Inferior parietal cortex (tissue), 1 donor: ENCODE data around the gene COMMD8.

Experiments
- DNase-seq: peaks from one replicate; pipeline ENCODE4 v3.0.0-alpha.2; 2016; ENCODE audit errors: extremely low spot score

COMMD8 gene

DNA sequence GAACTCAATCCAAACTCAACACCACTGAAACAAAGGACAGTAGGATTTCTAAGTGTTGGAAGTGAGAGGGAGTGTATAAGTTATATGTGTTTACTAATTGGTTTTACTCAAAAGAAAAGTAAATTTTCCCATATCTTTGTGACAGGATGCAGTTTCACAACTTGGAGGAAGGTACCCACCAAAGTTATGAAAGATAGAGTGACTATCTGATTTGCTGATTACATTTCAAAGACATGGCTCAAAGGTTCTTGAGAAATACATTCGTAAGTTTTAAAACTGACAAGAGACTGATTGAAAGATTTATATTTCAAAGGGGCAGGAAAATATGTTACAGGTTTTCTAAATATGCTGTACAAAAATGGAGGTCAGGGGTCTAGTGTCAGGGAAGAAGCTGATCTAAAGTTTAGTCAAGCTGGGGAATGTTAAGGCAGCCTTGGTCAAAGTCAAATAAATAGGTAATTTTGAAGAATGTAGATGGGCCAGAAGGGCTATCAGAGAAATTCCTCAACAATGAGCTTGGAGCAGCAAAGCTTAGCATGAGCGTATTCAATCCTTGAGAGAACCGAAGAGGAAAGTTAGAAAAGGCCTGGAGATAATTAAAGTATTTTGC lies 9.7 kb upstream of the COMMD8 start:
- DNase-seq: no peak

DNA sequence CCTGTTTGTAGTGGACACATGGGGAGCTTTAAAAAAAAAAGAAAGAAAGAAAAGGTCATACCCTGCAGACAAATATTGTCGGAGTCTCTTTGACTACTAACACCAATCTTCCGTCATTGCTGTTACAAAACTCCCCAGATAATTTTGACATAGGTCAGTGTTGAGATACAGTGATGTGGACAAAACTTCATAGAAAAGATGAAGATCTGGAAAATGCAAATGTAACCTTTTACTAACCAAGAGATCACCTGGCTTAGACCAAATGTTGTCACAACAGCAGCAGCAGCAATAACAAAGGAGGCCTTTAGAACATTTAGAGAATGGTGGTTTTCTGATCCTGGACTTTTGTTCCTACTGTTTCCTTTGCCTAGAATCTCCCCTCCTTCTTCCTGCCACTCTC lies 8.1 kb upstream of the COMMD8 start:
- DNase-seq: no peak

DNA sequence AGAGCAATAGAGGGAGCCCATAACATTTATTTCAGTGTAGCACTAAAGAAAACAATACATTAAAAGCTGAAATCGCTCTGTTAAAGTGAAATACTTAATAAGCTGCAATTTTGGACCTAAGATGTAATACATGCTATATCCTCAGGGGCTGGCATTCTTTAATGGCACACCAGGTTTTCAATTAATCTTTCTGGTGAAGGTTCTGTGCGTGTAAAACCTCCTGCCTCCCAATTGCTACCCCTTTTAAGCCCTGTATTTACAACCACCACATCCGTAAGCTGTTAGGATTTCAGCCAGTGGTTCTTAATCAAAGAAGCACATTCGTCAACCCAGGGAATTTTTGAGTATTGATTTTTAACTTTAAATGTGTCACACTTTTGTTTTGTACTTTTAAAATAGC lies 7.6 kb upstream of the COMMD8 start:
- DNase-seq: no peak

DNA sequence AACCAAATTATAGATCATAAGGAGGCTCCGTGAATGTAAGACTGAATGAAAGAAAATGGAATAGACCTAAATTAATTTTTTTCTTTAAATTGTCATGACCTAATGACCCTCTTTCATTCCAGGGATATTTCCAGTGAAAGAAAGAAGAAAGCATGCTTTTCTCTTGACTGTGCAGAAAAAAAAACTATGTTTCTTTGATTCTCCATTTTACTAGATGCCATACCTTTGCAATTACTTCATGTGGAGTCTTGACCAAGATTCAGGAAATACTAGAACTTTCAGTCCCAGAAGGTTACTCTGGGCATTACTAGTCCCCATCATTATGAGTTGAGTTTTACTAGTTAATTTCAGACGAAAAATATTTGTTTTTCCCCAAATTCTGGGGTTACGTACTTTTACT lies 6.4 kb upstream of the COMMD8 start:
- DNase-seq: no peak

GRCh38 chr4:47468706-47469365 lies 5.3 kb upstream of the COMMD8 start:
- DNase-seq: no peak

- no peak for DNase-seq
These were observed 2.7 kb upstream of the COMMD8 start for GRCh38 chr4:47466056-47466785.

DNA sequence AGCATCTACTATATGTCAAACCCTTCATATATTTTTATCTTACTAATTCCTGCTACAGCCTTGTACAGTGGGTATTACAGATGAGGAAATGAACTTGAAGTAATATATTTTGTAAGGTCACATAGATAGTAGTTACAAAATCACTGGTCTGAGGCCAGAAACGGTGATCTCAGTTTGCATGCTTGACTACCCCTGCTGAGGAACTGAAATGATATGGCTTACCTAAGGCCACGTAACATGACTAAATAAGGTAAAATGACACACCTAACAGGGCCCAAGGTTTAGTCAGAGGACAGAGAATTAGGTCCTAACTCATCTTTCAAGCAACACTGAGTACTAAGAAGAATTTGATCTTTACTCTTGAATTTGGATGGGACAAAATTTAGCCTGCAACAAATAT lies 1.5 kb upstream of the COMMD8 start:
- no peak for DNase-seq

DNA sequence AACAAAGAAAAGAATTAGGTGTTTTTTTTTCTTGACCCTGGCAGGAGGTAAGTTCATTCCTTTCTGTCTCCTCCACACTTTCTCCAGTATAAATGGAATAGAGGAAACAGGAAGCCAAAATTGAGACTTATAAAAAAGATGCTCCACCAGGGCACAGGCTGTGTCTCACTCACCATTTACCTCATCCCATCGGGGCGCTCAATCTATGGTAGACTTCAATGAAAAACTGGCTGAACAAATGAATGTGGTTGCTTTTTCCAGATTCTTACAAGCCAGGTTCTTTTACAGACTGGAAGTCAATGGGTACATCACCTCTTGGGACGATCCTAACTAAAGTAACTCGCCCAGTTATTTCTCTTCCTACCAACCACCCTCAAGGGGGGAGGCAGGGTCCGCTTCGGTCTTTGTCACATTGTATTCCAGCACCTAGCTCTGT lies 685 bp downstream of the COMMD8 start:
- no peak for DNase-seq

- DNase-seq: no peak
These were observed 11.8 kb downstream of the COMMD8 start for GRCh38 chr4:47451657-47452056.

GRCh38 chr4:47444031-47444430 lies 19.5 kb downstream of the COMMD8 start:
- no peak for DNase-seq

DNA sequence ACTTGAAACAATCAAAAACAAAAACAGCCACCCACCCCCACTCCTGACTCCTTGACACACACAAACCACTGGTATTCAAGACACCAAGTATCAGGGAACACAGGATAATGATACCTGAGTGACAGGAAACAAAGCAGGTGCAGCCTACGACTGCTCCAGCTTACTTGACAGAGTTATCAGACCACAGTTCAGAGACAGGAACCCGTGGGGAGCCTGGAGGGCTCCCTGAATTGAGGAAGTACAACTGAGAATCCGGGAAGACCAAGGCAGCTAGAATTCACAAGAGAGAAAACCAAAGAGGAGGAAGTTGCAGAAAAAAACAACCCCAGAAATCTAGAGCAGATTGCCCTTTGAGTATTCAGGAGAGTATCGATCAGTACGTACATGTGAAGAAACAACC lies 20.5 kb downstream of the COMMD8 start:
- DNase-seq: no peak

DNA sequence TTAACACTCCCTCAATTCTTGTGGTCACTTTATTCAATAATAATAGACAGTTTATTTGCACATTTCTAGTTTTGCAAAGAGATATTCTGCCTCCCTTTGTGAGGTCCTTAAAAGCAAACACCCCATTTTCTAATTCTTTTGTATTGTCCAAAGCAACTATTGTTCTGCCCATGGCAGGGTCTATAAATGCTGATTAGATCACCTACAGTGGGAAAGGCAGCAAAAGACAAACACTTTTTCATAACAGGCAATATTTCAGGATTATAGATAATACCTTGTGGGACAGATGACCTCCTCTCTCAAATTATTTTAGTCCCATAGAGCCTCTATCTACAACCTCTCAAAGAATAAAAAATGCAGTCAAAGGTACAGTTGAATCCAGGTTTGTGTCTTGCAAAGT lies 28.6 kb downstream of the COMMD8 start:
- DNase-seq: no peak

GRCh38 chr4:47432749-47433148 lies 30.8 kb downstream of the COMMD8 start:
- DNase-seq: no peak

DNA sequence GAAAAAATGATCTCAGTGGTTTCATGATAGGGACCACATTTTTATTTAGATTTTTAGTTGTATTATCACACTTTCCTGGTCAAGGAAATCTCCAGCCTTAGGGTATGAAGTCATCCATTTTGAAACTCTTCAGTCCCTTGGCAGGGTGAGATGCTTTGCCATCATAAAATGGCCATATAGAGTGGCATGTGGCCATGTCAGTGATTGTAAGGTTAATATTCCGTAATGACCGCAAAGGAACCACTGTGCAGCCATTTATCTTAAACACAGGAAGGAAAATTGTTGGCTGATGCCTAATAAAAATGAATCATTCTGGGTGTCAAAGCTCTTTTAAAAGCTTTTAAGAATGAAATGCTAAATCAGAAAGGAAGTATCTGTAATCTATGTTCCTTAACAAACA lies 35.6 kb downstream of the COMMD8 start:
- DNase-seq: no peak

DNA sequence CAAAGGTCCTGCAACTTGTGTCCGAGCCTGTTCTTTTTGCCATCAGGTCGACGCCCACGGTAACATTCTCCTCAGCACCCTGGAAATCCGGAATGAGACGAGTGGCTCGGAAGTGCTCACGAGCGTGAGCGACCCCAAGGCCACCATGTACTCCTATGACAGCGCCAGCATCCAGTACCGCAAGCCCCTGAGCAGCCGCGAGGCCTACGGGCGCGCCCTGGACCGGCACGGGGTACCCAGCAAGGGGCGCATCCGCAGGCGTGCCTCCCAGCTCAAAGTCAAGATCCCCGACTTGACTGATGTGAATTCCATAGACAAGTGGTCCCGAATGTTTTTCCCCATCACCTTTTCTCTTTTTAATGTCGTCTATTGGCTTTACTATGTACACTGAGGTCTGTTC lies 37.9 kb downstream of the COMMD8 start:
- DNase-seq: no peak

GRCh38 chr4:47419296-47419695 lies 44.2 kb downstream of the COMMD8 start:
- DNase-seq: no peak

DNA sequence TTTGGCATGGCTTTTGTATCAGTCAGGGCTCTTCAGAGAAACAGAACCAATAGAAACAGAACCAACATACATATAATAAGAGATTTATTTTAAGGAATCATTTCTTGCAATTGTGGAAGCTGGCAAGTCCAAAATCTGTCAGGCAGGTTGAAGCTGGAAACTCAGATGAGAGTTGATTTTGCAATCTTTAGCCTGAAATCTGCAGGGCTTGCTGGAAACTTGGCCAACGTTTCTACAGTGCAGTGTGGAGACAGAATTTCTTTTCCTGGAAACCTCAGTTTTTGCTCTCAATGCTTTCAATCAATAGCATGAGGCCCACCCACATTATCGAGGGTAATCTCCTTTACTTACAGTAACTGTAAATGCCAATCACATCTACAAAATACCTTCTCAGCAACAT lies 45.4 kb downstream of the COMMD8 start:
- peak; percentile 17 for DNase-seq

DNA sequence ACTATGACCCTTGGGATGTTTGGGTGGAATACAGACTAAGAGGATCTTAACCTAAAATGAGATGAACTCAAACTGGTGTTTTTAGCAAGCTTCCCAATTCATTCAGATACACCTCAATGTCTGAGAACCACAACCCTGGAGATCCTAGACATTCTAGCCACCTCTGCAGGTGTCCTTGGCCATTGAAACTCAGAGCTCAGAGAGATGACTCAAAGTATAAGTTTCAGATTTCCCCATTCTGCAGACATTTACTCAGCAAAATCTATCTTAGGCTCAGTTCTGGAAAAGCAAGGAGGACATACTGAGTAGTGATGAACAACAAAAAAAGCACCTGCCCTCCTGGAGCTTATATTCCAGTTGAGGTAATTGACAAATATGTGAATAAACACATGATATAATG lies 47.8 kb downstream of the COMMD8 start:
- no peak for DNase-seq

GRCh38 chr4:47413521-47413920 lies 50.0 kb downstream of the COMMD8 start:
- DNase-seq: no peak

DNA sequence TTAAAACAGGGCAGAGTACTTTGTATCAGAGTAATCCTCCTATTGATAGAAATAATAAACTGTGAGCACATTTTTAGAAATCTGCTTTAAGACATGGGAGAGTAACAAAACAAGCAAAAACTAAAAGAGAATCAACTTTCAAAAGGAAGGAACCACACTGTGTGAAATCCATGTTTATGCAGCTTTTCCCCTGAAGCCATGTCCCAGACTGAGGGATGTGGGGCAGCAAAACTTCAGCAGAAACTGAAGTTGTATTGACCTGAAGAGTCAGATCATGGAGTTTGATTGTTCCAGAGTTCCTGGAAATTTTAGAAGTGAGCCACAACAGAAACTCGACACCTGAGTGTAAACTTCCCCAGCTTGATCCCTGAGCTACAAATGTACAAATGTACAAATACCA lies 53.2 kb downstream of the COMMD8 start:
- no peak for DNase-seq

DNA sequence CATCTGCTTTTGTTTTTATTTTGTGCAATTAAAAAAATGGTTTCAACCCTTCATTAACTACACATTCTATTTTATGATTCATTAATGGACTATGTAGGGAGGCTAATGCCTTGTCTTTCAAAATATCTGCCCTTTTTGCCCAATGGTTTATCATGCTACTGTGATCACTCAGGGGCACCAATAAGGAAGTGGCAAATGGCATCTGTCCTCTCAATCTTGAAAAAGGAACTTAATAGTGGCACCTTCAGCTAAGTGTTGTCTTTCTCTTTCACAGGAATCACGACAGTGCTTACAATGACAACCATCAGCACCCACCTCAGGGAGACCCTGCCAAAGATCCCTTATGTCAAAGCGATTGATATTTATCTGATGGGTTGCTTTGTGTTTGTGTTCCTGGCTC lies 57.1 kb downstream of the COMMD8 start:
- no peak for DNase-seq
